NK-92 (cell line): Measurements from ENCODE around the gene JAG2.

ENCODE experiments used
- DNase-seq: peaks from one replicate; lab custom pipeline; 2025; ENCODE audit not compliant: unreplicated experiment; lab: John Stamatoyannopoulos, UW

JAG2 gene

DNA sequence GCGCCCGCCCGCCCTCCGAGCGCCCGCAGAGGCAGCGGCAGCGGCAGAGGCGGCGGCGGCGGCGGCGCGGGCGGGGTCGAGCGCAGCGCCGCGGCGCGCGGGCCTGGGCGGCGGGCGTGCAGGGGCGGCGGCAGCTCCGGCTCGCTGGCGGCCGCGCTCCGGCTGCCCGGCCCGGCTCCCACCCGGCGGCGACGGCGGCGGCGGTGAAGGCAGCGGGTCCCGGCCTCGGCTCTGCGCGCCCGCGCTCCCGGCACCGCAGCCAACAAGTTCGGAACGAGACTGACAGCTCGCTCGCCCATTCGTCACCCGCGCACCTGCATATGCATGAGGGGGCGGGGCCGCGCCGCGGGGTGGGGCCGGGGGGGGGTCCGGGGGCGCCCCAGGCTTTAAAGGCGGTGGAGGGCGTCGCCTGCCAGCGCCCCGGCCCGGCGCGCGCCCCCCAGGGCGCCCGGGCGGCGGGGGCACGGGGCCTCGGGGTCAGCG is at the start of gene JAG2:
TSS of gene JAG2 (minus strand) at position 281 of the 483 bp plus-strand sequence. CDS start 356 bp downstream, outside the sequence.
- no peak for DNase-seq

- DNase-seq: no peak
These were observed 49.2 kb upstream of the JAG2 start for GRCh38 chr14:105217774-105218173.

GRCh38 chr14:105216490-105217247 is 48.1 kb upstream of the JAG2 start:
- no peak for DNase-seq

DNA sequence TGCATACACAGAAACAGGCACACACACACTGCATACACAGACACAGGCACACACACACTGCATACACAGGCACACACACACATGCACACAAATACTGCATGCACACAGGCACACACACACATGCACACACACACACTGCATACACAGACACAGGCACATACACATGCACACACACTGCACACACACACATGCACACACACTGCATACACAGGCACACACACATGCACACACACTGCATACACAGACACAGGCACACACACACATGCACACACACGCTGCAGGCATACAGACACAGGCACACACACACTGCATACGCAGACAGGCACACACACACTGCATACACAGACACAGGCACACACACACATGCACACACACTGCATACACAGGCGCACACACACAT is 47.0 kb upstream of the JAG2 start:
- no peak for DNase-seq

DNA sequence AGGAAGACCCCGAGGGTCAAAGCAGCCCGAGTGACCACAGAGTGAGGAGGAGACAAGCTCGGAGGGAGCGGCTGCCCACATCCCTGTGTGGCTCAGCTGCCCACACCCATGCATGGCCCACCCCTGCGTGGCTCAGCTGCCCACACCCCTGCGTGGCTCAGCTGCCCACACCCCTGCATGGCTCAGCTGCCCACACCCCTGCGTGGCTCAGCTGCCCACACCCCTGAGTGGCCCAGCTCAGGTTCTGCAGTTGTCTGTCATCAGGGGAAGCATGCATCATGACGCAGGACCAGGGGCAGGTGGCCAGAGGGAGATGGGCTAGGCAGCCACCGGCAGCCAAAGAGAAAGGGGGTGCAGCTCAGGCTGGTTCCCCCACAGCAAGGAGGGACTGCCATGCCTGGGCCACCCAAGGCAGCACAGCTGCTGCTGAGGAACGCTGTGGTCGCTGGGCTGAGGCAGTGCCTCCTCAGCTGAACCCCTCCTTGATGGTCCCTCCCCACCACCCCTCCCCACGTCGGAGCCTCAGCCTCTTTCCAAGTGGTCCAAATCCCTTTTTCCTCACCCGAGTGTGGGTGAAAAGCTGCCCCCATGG is 45.8 kb upstream of the JAG2 start:
- no peak for DNase-seq

GRCh38 chr14:105213361-105213760 is 44.8 kb upstream of the JAG2 start:
- DNase-seq: no peak

DNA sequence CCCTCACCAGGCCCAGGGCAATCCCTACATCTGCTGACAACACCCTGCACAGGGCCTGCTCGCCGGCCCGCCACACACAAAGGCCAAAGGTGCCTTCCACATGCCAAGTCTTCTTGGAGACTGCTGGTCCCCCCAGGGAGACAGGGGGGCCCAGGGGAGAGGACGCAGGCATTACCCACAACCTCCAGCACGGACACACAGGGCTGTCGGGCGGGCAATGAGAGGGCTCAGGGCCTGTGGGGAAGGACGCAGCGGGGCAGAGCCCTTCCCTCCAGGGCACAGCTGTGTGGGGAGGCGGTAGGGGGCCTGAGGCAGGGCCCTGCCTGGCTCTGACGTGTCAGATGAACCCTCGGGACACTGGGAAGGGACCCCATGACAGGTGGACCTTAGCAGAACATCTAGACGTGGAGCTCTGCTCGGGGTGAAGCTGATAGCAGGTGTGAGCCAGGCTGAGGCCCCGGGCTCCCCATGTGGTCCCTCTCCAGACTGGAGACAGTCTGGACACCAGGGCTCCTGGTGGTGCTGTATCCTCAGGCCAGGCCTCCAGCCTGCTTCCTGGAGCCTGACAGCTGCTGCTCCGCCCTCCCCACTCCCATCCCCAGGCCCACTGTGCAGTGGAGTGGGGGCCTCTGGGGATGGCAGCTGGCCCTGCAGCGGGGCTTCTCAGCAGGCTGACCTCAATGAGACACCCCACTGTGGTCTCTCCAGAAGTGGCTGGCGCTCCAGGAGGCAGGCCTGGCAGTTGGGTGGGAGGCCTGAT is 44.1 kb upstream of the JAG2 start:
- DNase-seq: no peak

DNA sequence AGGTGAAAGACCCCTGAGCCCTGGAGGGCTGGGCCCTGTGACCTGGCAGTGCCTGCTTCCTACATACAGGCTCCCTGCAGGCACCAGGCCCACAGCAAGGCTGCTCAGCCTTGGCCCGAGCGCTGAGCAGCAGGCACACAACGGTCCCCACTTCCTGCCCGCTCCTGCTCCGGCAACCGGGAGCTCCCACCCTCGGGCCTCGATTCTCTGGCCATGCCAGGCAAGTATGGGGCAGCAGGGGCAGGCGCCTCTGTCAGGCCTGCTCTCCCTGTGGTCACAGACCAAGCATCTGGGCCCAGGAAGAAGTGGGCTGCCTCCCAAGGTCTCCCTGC is 43.1 kb upstream of the JAG2 start:
- no peak for DNase-seq

DNA sequence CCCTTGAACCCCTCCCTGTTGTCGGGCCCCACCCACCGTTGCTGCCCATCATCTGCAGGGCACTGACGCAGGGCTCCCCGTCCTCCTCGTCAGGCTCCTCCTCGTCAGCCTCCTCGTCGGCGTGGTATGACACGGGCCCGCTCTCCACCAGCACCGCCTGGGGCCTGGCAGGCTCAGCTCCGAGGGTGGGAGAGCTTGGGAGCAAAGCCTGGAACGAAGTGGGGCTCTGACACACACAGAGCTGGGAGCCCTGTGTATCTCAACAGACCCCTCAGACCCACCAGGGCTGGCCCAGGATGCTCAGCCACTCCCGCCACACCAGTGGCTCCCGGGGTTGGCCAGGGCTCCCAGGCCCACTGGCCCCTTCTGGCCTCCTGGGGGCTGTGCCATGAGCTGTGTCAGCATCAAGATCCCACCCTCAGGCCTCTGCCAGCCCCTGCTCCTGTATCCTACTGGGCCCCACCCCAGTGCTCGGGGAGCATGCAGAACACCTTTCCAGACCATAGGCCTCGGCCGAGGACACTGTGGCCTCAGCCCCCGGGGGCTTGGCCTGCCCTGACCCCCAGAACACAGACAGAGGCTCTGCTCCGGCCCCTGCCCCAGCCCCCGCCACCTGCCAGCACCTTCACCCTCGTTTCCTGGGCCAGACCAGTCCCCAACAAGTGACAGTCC is 42.6 kb upstream of the JAG2 start:
- DNase-seq: no peak

- no peak for DNase-seq
These were observed 41.9 kb upstream of the JAG2 start for GRCh38 chr14:105210266-105211025.

- no peak for DNase-seq
These were observed 41.1 kb upstream of the JAG2 start for GRCh38 chr14:105209646-105210045.

DNA sequence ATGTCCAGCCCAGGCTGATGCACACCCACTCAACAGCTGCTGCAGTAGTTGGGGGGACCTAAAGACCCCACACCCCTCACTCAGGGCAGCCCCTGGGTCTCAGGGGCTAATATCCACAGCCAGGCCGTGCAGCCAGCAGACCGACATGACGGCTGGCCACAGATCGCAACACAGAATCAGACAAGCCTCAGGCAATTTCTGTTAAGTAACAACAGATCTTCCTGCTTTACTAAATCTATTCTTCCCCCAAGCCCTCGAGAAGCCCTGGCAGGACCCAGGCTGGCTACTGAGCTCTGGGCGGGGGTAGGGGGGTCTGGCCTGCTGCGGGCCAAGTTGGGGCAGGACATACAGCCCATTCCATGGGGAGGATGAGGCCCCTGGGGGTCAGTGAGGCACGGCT is 40.5 kb upstream of the JAG2 start:
- DNase-seq: no peak

DNA sequence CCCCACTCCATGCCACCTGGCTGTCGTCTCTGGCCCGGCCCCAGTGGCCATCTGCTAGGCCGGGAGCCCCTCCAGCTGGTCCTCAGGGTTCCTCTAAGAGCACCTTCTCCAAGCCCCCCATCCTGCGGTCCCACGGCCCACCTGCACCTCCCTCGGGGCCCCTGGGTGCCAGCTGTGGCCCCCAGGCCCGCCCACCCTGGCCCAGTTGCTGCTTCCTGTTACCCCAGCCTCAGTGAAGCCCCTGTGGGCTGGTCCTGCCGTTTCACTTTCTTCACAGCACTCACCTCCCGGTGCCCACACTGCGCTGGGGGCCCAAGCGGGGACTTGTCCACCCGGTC is 40.1 kb upstream of the JAG2 start:
- no peak for DNase-seq

DNA sequence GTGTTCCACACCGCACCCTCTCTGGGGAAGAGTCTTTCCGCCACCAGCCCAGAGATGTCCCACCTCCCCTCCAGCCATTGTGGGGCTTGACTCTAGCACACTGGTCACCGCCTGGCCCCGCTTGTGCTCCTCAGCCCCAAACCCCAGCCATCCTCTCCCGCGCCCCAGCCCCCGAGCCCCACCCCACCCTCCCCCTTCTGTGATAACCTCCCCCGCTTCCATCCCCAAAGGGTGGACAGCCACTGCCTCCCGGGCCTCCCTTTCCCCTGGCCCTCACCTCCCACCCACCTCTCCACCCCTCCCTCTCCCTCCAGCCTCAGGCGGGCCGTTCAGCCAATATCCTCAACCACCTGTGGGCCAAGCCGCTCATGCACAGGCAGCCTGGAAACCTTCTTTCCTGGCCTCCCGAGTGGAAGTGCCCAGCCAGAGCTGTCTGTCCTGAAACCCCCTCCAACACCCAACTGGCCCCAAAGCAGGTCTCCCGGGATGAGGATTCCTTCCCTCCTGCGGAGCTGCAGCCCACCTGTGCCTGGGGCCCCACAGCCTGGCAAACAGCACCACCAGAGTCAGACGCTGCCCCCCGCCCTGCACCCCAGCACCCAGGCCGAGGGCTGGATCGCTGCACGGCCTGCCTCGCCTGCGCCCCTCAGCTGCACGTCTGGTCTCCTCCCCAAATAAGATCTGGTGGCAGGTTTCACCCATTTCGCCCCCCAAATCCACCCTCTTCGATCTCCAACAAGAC is 39.6 kb upstream of the JAG2 start:
- DNase-seq: no peak

DNA sequence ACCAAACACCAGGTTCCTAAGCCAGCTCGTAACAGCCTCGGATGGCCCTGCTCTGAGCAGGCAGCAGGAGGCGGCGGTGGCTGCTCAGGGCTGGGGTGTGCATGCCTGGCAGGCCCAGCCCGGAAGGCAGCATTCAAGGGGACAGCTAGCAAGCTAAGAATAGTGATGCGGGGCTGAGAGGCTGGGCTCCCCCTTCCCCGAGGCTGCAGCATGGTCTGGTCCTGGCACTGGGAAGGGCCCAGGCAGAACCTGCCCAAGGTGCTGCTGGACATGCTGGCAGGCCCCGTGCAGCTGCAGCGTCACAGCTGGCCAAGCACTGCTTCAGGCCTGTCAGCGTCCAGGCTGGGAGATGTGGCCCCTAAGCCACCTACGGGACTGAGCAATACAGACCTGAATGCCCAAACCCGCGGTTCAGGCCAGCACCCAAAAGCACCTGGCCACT is 38.9 kb upstream of the JAG2 start:
- no peak for DNase-seq

DNA sequence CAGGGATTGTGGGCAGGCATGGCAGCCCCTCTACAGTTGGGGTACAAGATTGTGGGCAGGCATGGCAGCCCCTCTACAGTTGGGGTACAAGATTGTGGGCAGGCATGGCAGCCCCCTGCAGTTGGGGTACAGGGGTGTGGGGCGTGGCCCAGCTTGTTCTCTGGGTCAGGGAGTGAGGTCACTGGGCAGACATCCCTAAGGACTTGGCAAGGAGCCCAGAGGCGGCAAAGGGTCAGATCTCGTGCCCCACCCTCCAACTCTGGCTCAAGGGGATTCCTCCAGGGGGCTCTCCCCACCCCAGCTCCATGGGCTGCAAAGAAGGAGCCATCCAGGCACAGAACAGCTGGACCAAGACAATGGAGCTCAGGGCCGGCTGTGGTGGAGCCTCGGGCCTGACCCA is 38.3 kb upstream of the JAG2 start:
- DNase-seq: no peak

DNA sequence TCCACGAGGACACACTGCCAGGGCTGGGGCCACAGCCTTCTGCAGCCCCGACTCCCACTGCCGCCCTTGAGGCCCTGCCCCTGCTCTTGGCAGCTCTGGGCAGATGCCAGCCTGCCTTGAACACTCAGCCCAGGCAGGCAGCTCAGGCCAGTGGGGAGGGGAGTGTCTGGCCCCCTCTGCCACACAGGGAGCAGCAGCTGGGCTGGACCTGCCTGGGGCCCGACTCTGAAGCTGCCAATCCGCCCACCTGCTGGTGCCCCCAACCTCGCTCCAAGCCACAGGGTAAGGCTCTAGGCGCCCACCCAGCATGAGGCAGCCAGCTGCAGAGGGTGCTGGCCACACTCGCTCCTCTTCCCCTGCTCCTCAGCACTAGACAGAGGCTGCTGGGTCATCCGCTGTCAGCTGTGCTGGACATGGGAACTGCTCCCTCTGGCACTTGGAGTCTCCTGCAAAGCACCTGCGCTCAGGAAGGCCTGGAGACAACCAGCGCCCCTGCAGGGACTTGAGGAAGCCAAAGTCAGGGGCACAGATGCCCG is 37.2 kb upstream of the JAG2 start:
- no peak for DNase-seq

GRCh38 chr14:105204931-105205672 is 36.5 kb upstream of the JAG2 start:
- no peak for DNase-seq

- no peak for DNase-seq
These were observed 35.8 kb upstream of the JAG2 start for GRCh38 chr14:105204206-105204930.
